CD4-positive, alpha-beta T cell treated with Interleukin-15 for 4 hours (primary cell): ENCODE results near the gene MED17.
"Not testable (repeated sequence)": the region's sequence is repeated elsewhere in the genome, so short reads cannot be mapped to it uniquely, and the experiment has no call there.

ENCODE experiments used
- DNase-seq: peaks from one replicate; pipeline ENCODE4 v3.0.0-alpha.2; 2020; ENCODE audit warnings: low spot score

The MED17 gene, protein sequence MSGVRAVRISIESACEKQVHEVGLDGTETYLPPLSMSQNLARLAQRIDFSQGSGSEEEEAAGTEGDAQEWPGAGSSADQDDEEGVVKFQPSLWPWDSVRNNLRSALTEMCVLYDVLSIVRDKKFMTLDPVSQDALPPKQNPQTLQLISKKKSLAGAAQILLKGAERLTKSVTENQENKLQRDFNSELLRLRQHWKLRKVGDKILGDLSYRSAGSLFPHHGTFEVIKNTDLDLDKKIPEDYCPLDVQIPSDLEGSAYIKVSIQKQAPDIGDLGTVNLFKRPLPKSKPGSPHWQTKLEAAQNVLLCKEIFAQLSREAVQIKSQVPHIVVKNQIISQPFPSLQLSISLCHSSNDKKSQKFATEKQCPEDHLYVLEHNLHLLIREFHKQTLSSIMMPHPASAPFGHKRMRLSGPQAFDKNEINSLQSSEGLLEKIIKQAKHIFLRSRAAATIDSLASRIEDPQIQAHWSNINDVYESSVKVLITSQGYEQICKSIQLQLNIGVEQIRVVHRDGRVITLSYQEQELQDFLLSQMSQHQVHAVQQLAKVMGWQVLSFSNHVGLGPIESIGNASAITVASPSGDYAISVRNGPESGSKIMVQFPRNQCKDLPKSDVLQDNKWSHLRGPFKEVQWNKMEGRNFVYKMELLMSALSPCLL

DNA sequence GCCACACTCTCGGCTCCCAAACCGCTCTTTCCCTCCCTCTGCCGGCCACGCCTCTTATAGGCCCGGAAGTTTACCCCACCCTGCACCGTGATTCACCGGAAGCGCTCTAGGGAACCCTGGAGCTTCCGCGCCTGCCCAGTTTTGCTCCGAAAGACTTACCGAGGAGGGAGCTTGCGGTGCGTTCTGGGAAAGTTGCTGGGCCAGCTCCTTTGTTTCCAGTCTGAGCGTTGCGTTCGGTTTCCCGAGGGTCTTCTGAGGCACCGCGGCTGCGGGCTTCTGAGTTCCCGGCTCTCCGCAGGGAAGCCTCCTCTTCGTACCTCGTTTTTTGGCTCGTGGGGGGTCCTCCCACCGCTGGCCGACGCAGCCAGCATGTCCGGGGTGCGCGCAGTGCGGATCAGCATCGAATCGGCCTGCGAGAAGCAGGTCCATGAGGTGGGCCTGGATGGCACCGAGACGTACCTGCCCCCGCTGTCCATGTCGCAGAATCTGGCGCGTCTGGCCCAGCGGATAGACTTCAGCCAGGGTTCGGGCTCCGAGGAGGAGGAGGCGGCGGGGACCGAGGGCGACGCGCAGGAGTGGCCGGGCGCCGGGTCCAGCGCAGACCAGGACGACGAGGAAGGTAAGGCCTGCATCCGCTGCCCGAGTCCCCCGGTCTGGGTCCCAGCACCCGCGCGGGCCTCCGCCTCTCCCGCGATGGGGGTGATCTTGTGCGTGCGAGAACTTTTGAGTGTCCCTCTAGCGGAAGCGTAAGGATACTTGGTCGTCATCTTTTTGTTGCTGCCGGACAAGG lies at the start of gene MED17:
Gene MED17 (plus strand): TSS at position 138 of the 790 bp plus-strand sequence. CDS start 232 bp downstream, at position 370.
- peak; percentile 90 for DNase-seq

DNA sequence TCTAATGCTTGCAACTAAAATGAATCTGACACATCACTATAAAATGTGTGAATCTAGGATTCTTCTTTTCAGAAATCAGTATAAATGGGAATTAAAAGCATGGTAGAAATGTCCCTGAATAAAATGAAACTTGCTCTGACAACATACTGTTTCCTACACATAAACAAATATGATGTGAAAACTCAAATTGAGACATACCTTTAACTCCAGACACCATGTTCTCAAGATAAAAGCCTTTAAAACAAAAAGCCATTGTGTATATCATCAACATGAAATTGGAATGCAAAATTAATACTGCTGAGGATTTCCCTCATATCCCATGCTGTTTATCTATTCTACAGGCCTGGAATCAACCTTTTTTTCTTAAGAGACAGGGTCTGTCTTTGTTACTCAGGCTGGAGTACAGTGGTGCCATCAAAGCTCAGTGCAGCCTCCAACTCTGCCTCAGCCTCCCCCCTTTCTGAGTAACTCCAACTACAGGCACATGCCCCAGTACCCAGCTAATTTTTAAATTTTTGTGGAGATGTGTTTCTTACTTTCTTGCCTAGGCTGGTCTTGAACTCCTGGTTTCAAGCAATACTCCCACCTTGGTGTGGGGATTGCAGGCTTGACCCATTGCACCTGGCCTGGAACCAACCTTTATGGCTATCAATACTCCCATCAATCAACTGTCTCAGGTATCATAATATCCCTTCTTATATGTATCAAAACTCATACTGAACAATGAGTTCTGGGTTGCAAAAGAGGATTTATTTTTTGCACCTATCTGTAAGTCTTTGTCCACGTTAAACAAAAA lies 49.5 kb upstream of the MED17 start:
- DNase-seq: no peak

DNA sequence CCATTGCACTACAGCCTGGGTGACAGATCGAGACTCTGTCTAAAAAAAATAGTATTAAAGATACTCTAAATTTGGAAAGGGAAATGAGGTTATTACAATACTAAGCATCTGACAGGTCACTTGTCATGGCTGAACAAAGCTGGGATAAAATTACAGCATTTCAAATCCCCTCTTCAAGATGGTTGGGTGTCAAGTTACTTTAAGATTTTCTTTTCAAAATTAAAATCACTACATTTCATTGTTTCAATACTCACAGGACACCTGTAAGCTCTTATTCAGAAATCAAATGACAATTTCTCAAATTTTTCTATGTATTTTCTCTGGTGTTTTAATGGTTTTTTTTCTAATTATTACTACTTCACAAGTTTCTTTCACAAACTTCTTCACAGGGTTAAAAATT lies 48.5 kb upstream of the MED17 start:
- DNase-seq: no peak

DNA sequence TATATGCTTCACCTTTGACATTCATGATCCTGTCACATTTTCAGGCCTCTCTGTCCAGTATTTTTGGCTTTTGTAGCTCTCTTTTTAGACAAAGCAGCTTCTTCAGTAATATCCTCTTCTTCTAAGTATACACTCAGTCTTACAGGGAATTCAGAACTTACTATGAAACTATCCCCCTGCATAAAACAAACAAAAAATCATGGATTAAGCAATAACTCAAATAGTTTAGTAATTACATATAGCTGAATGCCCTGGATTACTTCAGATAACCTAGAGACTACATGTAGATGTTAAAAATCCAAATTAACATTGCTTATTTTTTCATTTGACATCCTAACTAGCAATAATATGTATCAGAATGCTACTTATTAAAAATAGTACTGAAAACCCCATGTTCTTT lies 48.0 kb upstream of the MED17 start:
- DNase-seq: no peak

DNA sequence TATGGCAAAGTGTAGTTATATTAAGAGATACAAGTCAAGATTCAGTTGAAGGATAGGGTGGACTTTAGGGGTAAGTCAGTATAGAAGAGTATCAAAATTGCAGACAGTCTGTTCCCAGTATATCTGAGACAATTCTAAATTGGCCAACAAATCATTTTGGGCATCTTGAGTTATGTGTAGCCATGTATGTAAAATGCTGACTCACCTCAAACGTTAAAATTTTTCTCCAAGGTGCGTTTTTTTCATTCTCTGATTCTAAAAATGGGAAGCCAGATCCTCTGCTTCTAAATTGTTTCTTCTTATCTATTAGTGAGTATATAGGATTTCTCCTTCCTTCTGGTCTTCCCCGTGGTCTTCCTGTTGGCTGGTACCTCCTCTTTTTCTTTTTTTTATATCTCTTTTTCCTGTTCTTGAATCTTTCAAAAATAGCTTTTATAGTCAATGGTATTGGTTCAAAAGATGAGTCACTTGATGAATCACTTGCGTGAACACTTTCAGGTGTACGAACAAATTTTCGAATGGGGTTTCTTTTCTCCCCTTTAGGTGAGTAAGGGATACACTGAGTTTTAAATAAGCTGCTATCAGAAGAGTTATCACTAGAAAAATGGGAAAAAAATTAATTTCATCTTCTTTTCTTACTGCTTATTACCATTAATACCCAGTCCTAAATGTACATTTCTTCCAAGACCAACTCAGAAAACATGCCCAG lies 46.0 kb upstream of the MED17 start:
- DNase-seq: peak; percentile 63

DNA sequence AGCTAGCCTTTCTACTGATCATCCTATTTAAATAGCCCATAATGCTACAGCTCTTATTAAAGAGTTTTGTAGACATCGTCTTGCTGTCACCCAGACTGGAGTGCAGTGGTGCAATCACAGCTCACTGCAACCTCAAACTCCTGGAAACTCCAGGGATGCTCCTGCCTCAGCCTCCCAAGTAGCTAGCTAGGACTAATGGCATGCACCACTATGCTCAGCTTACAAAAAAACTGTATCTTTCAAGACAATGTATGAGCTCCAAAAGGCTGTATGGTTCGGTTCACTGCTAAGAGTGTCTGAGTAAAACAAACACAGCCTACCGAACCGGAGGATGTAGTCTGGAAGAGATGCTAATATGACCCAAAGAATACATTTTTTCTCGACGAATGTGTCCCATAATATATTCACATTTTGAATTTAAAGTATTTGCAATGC lies 45.4 kb upstream of the MED17 start:
- no peak for DNase-seq

DNA sequence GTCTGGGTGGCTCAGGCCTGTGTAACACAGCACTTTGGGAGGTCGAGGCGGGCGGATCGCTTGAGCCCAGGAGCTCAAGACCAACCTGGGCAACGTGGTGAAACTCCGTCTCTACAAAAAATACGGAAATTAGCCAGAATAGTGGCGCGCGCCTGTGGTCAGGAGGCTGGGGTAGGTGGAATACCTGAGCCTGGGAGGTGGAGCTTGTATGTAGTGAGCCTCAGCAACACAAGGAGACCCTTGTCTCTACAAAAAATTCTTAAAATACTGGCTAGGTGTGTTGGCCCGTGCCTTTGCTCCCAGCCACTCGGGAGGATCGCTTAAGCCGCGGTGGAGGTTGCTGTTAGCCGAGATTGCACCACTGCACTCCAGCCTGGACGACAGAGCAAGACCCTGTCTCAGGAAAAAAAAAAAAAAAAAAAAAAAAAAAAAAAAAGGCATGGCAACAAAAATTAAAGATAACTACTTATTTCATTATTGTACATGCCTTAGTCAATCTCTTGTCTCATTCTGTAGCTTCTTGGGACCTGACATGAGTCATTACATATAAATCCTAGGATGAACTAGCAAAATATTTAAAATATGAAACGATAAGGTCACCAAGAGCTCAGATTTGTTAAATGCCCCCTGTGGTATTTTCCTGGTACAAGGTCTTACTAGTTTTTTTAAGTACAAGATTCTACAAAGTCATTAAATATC lies 43.9 kb upstream of the MED17 start:
- DNase-seq: peak; percentile 18

DNA sequence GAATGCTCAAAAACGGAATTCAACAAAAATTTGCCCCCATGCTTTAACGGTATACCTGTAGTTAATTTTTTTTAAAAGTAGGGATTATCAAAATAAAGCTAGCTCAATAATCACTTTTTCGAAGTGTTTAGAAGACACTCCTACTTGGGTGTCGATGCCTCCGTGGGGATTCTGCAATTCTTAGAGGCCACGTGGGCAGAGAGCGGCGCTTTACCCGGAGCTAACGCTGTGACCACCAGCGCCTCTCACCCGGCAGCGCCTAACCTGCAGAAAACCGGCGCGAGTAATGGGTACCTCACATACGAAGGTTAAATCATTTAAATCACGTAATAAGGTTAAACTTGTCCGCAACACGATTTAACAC lies 43.4 kb upstream of the MED17 start:
- DNase-seq: peak; percentile 48

DNA sequence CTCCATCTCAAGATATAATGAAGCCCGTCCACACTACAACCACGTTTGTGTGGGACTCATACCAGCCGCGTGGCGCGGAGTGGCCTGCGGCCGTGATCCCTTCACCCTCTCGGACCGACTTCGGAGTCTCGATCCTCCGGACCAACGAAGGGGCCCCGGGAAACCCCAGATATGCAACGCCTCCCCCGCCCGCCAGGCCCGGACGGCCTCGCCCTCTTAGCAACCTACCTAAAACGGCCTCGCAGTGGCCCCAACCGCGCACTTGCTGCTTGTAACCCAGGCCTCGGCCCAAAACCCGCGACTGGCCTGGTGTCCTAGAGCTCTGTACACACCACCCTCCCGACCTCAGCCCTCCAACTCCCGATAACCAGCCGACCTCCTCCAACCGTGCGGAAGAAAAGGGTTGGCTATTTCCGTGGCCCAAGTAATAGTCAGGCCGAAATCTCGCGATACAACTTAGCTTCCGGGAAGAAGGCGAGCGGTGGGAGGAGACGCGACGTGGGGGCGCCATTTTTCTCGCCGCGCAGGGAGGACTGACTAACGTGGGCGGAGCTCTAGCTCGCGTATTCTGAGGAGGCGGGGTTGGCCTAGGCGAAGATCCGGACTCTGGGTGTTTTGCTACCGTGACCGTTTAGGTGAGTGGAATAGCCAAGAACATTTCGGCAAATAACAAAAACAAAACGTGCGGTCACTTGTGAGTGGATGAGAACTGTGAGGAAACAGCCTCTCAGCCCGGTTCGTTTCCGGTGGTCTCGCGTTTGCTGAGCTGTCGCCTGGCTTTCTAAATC lies 42.8 kb upstream of the MED17 start, which contains the start of the genes C11orf54 and TAF1D:
Gene C11orf54 (plus strand): TSS at position 579 of the 788 bp plus-strand sequence. CDS start 5,722 bp downstream, outside the sequence.
Gene TAF1D (minus strand): TSS at position 402 of the 788 bp plus-strand sequence. CDS start 2,191 bp downstream, outside the sequence.
- DNase-seq: peak; percentile 98

DNA sequence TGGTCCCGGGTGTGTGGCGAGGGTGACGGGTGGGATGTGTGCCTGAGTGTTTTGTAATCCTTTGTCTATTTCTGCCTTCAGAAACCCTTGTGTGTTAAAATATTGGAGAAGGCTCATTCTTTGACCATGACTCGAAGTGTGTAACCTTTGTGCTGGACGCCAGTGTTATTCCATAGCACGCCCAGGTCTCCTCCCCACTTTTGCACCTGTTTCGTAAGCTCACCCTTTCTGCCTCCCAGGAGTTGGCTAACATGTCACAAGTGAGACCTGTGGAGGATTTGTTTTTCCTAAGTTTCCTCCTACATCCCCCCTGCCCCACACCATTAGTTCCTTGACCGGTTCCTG lies 42.2 kb upstream of the MED17 start:
- no peak for DNase-seq

DNA sequence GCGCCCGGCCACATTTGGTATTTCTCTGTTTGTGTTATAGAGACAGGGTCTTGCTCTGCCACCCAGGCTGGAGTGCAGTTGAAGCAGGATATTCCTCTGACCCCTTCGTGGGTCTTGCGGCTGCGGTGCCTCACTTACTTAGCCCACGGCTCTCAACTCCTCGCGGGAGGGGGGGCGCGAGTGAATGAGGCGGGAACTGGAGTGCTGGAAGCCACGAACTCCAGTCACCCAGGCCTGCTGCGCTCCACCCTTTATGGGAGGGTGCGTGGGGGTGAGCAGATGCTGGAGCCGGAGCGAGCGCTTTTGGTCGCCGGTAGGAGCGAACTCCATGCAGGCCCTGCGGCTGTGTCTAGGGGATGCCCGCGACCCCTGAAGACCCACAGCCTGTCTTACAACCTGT lies 40.8 kb upstream of the MED17 start:
- no peak for DNase-seq

DNA sequence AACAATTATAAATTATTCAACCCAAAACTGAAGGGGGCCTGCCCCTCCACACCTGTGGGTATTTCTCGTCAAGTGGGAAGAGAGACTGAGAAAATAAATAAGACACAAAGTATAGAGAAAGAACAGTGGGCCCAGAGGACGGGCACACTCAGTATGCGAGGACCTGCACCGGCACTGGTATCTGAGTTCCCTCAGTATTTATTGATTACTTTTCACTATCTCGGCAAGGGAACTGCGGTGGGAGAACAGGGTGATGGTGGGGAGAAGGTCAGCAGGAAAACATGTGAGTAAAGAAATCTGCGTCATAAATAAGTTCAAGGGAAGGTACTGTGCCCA lies 39.4 kb upstream of the MED17 start:
- DNase-seq: no peak

DNA sequence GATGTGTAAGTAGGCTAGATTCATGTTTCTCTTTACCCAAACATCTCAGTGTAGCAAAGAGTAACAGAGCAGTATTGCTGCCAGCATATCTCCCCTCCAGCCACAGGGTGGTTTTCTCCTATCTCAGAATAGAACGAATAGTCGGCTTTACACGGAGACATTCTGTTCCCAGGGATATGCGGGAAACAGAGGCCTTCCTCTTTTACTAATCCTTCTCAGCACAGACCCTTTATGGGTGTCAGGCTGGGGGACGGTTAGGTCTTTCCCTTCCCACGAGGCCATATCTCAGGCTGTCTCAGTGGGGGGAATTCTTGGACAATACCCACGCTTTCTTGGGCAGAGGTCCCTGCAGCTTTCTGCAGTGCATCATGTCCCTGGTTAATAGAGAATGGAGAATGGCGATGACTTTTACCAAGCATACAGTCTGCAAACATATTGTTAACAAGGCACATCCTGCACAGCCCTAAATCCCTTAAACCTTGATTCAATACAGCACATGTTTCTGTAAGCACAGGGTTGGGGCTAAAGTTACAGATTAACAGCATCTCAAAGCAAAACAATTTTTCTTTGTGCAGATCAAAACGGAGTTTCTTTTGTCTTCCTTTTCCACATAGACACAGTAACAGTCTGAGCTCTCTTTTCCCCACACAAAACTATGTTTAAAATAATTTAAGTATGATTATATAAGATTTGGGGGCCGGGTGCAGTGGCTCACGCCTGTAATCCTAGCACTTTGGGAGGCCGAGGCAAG lies 38.9 kb upstream of the MED17 start:
- not testable (repeated sequence) for DNase-seq

DNA sequence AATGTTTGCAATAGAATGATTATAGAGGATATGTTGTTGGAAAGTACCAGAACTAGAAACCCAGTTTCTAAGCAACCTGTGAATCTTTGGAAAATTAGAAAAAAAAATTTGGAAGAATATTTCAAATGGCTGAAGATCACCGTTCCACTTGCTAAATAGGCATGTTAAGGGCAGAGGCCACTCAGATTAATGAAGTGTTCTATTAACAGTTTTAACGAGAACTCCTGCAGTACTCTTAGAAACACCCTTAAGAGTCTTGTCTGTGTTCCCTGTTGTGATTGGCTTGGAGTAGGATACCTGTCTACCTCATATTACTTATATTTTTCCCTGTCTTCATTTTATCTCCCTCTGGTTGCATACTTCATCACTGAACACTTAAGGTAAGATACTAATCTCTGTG lies 38.0 kb upstream of the MED17 start:
- DNase-seq: no peak

DNA sequence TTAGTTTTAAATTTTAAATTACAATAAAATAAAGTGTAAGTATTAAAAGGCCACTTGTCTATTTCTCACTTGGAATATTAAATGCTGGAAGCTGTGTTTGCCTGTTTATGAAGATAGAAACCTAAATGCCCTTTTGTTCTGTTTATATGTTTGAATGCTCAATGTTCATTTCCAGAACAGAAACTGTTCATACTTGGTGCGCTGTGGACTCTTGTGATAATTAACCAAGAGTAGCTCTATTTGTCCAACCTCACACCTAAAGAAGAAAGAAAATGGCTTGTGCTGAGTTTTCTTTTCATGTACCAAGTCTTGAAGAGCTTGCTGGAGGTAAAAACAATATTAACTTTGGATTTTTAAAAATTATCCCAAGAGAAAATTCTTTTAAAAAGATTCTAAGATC lies 37.0 kb upstream of the MED17 start:
- no peak for DNase-seq

DNA sequence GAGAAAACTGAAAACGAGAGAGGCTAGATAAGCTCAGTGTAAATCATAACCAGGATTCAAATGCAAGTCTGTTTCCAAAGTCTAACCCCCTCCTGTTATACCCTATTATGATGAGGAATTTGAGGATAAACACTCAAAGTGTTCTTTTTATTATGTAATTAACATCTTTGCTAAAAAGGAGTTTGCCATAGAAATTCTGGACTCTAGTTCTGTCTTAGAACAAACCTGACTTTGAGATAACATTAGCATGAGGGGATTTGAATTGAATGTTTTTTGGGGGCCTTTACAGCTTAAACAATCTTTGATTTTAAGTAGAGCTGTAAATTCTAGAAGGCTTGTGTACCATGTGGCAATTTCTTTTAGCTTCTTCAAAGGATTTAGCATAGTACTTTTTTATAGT lies 33.1 kb upstream of the MED17 start:
- DNase-seq: no peak

DNA sequence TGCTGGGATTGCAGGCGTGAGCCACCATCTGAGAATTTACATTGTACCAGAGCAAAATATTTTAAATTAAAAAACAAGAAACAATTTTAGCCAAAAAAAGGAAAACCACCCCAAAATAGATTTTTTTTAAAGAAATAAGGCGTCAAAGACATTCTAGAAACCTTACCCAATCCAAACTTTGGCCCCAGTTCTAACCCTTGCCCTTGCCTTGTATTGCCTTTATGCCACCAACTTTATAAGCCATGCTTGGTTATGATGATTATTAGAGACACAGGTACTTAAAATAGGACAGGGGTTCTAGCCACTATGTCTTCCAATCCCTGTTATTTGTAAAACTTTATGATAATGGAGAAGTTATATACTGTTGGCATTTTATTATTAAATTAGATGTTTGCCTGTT lies 30.8 kb upstream of the MED17 start:
- no peak for DNase-seq

DNA sequence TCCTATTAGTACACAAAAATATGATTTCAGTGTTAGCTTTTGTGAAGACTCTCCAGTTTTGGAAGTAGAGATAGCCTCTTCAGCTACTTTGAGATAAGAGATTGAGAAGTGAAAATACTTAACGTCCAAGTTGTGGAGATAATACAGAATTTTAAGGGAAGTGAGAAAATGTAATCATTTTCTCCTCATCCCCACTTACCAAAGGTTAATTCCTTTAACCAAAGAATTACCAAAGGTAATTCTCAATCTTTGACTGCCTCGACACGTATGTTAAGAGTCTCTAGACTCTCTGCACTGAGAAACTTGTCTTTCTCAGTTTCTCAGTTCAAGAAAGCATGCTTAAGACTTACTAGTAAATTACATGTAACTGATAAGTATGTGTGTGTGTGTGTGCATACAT lies 27.3 kb upstream of the MED17 start:
- DNase-seq: no peak

DNA sequence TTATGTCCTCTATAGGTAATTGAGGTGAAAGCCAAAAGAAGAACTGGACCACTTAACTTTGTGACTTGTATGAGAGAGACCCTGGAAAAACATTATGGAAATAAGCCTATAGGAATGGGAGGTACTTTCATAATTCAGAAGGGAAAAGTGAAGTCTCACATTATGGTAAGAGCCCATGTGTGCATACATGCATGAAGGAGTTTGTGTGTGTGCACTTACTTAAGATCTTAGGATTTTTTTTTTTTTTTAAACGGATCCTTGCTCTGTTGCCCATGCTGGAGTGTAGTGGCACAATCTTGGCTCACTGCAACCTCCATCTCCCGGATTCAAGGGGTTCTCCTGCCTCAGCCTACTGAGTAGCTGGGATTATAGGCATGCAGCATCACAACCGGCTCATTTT lies 26.8 kb upstream of the MED17 start:
- no peak for DNase-seq
